Urinary bladder (tissue), 4 donors: ENCODE measurements around the gene KLHL33. TPM values are rescaled to one million over a fixed set of nuclear protein-coding genes. Genes with fewer than 3 reads are reported as not detected.

Source experiments
- DNase-seq: peaks from one replicate; pipeline ENCODE4 v3.0.0-alpha.2; 2015; ENCODE audit errors: extremely low spot score
- H3K27ac ChIP-seq: one replicate; pipeline ENCODE4 v1.5.1; 2013; ENCODE audit warnings: low read depth, mild to moderate bottlenecking, moderate library complexity
- H3K36me3 ChIP-seq: one replicate; pipeline ENCODE4 v1.6.1; 2013; ENCODE audit warnings: mild to moderate bottlenecking, moderate library complexity; ENCODE audit not compliant: insufficient read depth
- H3K4me1 ChIP-seq: one replicate; pipeline ENCODE4 v1.6.1; 2013; ENCODE audit warnings: mild to moderate bottlenecking, moderate library complexity; ENCODE audit not compliant: insufficient read depth
- H3K4me3 ChIP-seq: one replicate; pipeline ENCODE4 v1.5.1; 2013; ENCODE audit warnings: low read depth, low read length
- whole genome bisulfite sequencing: extraction: QIAGEN DNeasy Blood & Tissue Kit; methylation state at CpG from one replicate; pipeline ENCODE4 v1.1.7; 2013; 5-methylcytosine and 5-hydroxymethylcytosine counted together
- polyA plus RNA-seq: library from polyadenylated mRNA; stranded (reverse); fragments of 200-250 nt; gene quantifications from one replicate; pipeline ENCODE4 v1.2.3, GENCODE V29; 2013
- total RNA-seq: library from RNA; depleted of rRNA; stranded (reverse); fragments of >200 nt; gene quantifications from one replicate; pipeline ENCODE4 v1.2.3, GENCODE V29; 2014
- donor health status: healthy with polysubstance abuse.
- donor health status: healthy.

Gene KLHL33
- total and polyA plus RNA-seq, 2 donors: 0.42 to 0.69 TPM

DNA sequence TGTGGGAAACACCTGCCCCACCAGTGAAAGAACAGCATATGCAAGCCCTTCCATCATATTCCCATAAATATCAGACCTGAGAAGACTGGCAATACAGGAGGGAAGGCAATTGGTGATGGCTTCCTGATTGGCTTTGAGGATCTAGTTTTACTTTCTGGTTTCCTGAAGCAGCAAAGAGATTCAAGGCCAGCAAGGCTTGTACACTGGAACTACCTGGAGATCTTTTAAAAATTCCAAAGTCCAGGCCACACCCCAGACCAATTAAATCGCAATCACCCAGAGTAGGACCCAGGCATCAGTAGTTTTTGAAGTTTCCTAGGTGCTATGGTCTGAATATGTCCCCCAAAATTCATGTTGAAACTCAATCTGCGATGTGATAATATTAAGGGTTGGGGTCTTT lies 19.7 kb downstream of the KLHL33 start:
- DNase-seq: no peak
- Histone ChIP-seq H3K36me3 (no peaks in the 10 kb centered on the region), H3K4me1 (no peaks in the 10 kb centered on the region), H3K4me3 (no peak overlapping the region), H3K27ac (no peak overlapping the region)
- WGBS: 92% methylated on average over 2 of the region's 2 CpGs

DNA sequence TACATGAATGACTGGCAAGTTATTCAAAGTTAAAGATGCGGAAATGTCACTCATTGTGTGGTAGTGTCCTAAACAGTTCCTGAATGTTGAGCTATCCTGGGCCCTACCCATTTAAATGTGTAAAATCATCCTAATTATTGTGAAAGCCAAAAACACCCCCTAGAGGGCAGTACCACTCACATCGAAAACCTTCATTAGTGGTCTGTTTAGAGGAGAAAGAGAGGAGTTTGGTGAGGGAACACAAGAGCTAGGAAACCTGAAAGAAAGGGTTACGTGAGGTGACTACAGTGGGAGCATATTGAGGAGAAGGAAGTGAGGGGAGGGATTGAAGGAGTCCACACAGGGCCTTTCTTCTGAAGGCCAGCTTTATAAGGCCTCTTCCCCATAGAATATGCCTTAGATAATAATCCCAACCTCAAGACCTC lies 20.2 kb downstream of the KLHL33 start:
- H3K4me1 ChIP-seq: no peaks in the 10 kb centered on the region
- H3K27ac ChIP-seq: no peak overlapping the region
- 41% methylated on average over 3 of the region's 3 CpGs for WGBS
- H3K36me3 ChIP-seq: no peaks in the 10 kb centered on the region
- H3K4me3 ChIP-seq: no peak overlapping the region
- no peak for DNase-seq

DNA sequence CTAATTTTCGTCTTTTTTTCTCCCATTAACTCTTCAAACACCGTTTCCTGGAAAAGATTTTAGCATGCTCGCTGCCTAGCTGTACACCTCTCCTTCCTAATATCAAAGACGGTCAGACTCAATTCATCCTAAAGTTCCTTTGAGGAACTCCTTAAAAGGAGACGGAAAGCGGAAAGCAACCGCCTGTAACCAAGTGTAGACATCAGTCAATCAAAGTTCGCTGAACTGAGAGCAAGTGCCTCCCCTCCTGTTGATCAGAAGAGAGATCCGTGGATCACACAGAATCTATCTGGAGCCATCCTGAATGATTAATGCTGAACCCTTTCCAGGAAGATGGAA lies 22.3 kb downstream of the KLHL33 start:
- peak overlapping the region; percentile 64 for H3K4me3 ChIP-seq
- 1% methylated on average over 9 of the region's 9 CpGs for WGBS
- DNase-seq: no peak
- H3K4me1 ChIP-seq: no peaks in the 10 kb centered on the region
- no peaks in the 10 kb centered on the region for H3K36me3 ChIP-seq
- peak overlapping the region; percentile 94 for H3K27ac ChIP-seq

GRCh38 chr14:20412876-20413743 lies 22.9 kb downstream of the KLHL33 start, which contains the start of gene TEP1:
TSS of gene TEP1 (minus strand) at chr14:20413501. CDS start at chr14:20408439, 5,062 bp downstream.
- DNase-seq: peak; percentile 49
- no peaks in the 10 kb centered on the region for H3K4me1 ChIP-seq
- H3K36me3 ChIP-seq: no peaks in the 10 kb centered on the region
- H3K4me3 ChIP-seq: peak within 1 kb of the TSS; percentile 64
- under 1% methylated on average over 43 of the region's 43 CpGs for WGBS
- peak within 1 kb of the TSS; percentile 94 for H3K27ac ChIP-seq

GRCh38 chr14:20412411-20412810 lies 23.6 kb downstream of the KLHL33 start:
- 2% methylated on average over 7 of the region's 7 CpGs for WGBS
- no peak for DNase-seq
- no peaks in the 10 kb centered on the region for H3K4me1 ChIP-seq
- peak overlapping the region; percentile 64 for H3K4me3 ChIP-seq
- peak overlapping the region; percentile 94 for H3K27ac ChIP-seq
- no peaks in the 10 kb centered on the region for H3K36me3 ChIP-seq

GRCh38 chr14:20409226-20409625 lies 26.7 kb downstream of the KLHL33 start:
- no peaks in the 10 kb centered on the region for H3K4me1 ChIP-seq
- no peak overlapping the region for H3K4me3 ChIP-seq
- no peak overlapping the region for H3K27ac ChIP-seq
- WGBS: 87% methylated on average over 2 of the region's 2 CpGs
- DNase-seq: no peak
- no peaks in the 10 kb centered on the region for H3K36me3 ChIP-seq

DNA sequence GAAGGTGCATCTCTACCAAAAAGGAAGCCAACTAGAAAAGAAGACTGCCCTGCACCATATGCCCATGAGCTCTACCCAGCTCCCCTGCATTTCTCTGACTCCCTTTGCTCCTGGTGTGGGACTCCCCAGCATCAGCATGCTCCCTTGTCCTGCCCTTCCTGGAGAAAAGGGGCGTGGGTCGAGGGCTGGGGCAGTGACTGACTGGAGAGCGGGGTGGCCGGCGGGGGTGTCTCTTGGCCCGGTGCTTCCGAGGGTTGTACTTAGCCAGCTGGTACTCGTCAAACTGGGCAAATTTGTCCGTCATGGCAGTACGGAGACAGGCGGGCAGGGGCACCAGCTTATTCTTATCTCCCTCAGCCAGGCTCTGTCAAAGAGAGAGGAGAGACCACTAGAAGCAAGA lies 32.4 kb downstream of the KLHL33 start:
- H3K36me3 ChIP-seq: no peaks in the 10 kb centered on the region
- no peaks in the 10 kb centered on the region for H3K4me1 ChIP-seq
- H3K4me3 ChIP-seq: no peak overlapping the region
- WGBS: 92% methylated on average over 11 of the region's 11 CpGs
- H3K27ac ChIP-seq: no peak overlapping the region
- DNase-seq: no peak

DNA sequence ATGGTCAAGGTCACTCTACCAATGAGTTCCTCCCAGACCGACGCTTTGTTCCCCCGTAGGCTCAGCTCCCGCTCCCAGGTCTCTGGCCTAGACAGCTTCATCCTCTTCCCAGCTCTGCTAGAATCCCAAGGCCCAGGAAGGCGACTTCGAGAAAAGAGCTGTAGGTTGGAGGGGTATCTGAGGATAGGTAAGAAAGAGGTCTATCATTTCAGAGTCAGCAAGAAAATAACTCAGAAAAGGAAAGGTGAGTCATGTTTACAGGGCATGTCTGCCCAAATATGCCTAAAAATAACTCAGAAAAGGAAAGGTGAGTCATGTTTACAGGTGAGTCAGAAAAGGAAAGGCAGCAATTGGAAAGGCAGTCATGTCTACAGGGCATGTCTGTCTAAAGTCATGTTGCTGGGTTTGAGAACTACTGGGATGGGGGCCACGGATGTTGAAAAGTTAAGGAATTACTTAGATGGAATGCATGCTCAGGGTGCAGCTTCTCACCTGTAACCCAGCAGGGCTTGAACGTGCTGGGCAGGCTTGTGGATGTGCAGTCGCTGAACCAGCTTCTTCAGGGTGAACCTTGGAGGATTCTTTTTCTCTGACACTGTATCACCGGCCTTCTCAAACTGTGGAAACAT lies 34.9 kb downstream of the KLHL33 start:
- 86% methylated on average over 10 of the region's 10 CpGs for WGBS
- Histone ChIP-seq H3K36me3 (no peaks in the 10 kb centered on the region), H3K4me3 (no peak overlapping the region), H3K27ac (no peak overlapping the region), H3K4me1 (no peaks in the 10 kb centered on the region)
- DNase-seq: no peak

GRCh38 chr14:20400589-20400964 lies 35.4 kb downstream of the KLHL33 start:
- Histone ChIP-seq H3K4me1 (no peaks in the 10 kb centered on the region), H3K4me3 (no peak overlapping the region), H3K36me3 (no peaks in the 10 kb centered on the region), H3K27ac (no peak overlapping the region)
- WGBS: 93% methylated on average over 1 of the region's 1 CpG
- DNase-seq: no peak

GRCh38 chr14:20397511-20397910 lies 38.5 kb downstream of the KLHL33 start:
- H3K36me3 ChIP-seq: no peaks in the 10 kb centered on the region
- H3K4me1 ChIP-seq: no peaks in the 10 kb centered on the region
- no peak overlapping the region for H3K27ac ChIP-seq
- H3K4me3 ChIP-seq: no peak overlapping the region
- DNase-seq: no peak
- 95% methylated on average over 3 of the region's 3 CpGs for WGBS

GRCh38 chr14:20391505-20391904 lies 44.5 kb downstream of the KLHL33 start:
- H3K4me3 ChIP-seq: no peak overlapping the region
- DNase-seq: no peak
- no peak overlapping the region for H3K27ac ChIP-seq
- WGBS: 94% methylated on average over 4 of the region's 4 CpGs
- no peaks in the 10 kb centered on the region for H3K4me1 ChIP-seq
- H3K36me3 ChIP-seq: peaks cover 7% of the 10 kb centered on the region

DNA sequence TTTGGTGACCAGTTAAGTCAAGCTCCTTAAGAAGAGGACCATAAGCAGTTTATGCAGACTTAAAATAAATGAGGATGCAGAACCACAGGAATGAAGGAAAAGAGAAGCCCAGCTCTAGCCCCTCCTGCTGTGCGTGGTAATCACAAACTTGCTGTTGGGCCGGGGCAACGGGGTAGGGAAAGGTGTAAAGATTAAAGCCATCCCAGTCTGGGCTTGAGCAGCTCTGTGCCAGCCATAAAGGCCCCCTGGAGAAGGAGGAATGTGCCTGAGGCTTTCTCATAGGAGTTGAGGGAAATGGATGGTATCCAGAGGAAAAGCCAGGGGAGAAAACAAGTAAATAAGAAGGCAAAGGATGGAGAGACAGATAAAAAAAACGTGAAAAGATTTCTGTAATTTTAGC lies 47.8 kb downstream of the KLHL33 start:
- 49% methylated on average over 4 of the region's 4 CpGs for WGBS
- Histone ChIP-seq H3K27ac (no peak overlapping the region), H3K4me3 (no peak overlapping the region), H3K36me3 (peaks cover 7% of the 10 kb centered on the region), H3K4me1 (no peaks in the 10 kb centered on the region)
- DNase-seq: no peak

DNA sequence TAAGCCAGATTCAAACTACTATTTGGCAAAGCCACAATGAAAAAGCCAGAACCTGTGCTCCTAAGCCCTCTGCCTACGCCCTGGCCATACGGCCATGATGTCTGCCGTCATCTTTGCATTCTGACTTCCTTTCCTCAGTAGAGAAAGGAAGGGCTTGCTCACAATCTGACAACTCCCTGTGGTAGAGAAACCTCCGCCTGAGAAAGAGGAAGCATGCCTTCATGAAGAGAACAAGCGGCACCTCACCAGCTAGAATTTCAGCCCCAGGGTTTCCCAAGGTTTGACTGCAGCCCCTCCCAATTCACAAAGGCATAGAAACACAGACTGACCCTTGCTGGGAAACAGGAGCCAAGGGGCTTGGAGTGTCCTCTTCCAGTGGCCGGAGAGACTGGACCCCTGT lies 48.4 kb downstream of the KLHL33 start:
- 93% methylated on average over 6 of the region's 6 CpGs for WGBS
- no peak for DNase-seq
- Histone ChIP-seq H3K36me3 (peaks cover 12% of the 10 kb centered on the region), H3K27ac (no peak overlapping the region), H3K4me3 (no peak overlapping the region), H3K4me1 (no peaks in the 10 kb centered on the region)

DNA sequence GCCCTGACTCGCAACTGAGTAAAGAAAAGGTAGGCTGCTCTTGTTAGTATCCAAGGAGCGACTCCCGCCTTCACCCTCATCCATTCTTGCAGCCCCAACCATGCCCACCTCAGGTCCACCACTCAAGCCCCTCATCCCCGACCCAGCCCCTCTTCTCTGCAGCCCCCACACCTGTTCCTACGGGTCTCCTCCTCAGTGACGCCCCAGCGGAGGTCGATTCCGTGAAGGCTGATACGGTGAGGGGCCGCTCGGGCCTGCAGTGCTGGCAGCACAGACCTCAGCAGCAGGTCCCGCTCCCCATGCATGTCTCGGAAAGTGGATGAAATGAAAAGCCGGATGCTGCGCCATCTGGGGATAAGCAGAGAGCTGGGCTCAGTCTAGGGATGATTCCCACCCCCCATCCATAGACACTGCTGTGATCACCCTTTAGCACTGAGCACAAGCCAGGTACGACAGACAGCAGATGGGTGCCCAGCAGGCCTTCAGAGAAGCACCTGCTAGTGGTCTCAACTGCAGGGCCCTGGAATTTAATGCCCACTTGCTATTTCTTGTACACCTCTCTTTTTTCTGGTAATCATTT lies 49.6 kb downstream of the KLHL33 start:
- peaks cover 19% of the 10 kb centered on the region for H3K36me3 ChIP-seq
- DNase-seq: no peak
- 95% methylated on average over 17 of the region's 17 CpGs for WGBS

More for the DNA sequence above, 49.6 kb downstream of the KLHL33 start:
- H3K4me3 ChIP-seq: no peak overlapping the region
- H3K4me1 ChIP-seq: no peaks in the 10 kb centered on the region
- H3K27ac ChIP-seq: no peak overlapping the region
